Endothelial cell of umbilical vein (primary cell): ENCODE results near the gene MACROD2. TPM values are rescaled to one million over a fixed set of nuclear protein-coding genes. Genes with fewer than 3 reads are reported as not detected.

Experiments used
- BruUV-seq: library from RNA; stranded (reverse); fragments of 400-500 nt; replicated peaks from 2 replicates; lab custom pipeline; 2021; lab: Mats Ljungman, UMichigan
- CTCF ChIA-PET: fragments of 300-600, 350-600 bp; sonication (Branson Sonifier 250); formaldehyde crosslinking; loops from one replicate; lab custom pipeline; 2021; ENCODE audit warnings: antibody characterized with exemption, inconsistent platforms; lab: Charles Lee
- POLR2A ChIA-PET: fragments of 300-600, 350-600 bp; sonication (Branson Sonifier 250); formaldehyde crosslinking; loops from one replicate; lab custom pipeline; 2021; ENCODE audit warnings: antibody characterized with exemption, inconsistent platforms; lab: Charles Lee
- DNase-seq: peaks from one replicate; pipeline ENCODE4 v3.0.0-alpha.2; 2011; ENCODE audit warnings: low read depth, low spot score
- FAIRE-seq: peaks from 2 replicates; lab custom pipeline; 2011; peaks lifted over from hg19 to GRCh38; lab: Jason Lieb, UNC
- H2AFZ ChIP-seq: 2 replicates; pipeline ENCODE4 v1.6.0; 2012; ENCODE audit warnings: low read depth, low read length, control low read depth, inconsistent platforms
- H3K27ac ChIP-seq: 2 replicates; pipeline ENCODE4 v1.5.1; 2011; ENCODE audit warnings: low read depth, mild to moderate bottlenecking, control low read depth, low read length, moderate library complexity; ENCODE audit not compliant: insufficient read depth
- H3K27me3 ChIP-seq, 2 experiments: 2 replicates each; pipeline versions ENCODE4 v1.6.0 to v1.6.1; 2011; ENCODE audit warnings: low read length in 2 of 2, mixed read lengths in 1 of 2; ENCODE audit not compliant: control insufficient read depth in 2 of 2, insufficient read depth in 2 of 2
- H3K36me3 ChIP-seq, 2 experiments: 2 replicates in 1 of 2; 3 replicates in 1 of 2; pipeline ENCODE4 v1.5.1; 2011; ENCODE audit warnings: low read length in 2 of 2, mild to moderate bottlenecking in 1 of 2, moderate library complexity in 1 of 2; ENCODE audit not compliant: control insufficient read depth in 2 of 2, insufficient read depth in 2 of 2; ENCODE audit errors: extremely low read depth in 1 of 2
- H3K4me1 ChIP-seq: 3 replicates; pipeline ENCODE4 v1.5.1; 2011; ENCODE audit warnings: mild to moderate bottlenecking, low read length; ENCODE audit not compliant: control insufficient read depth, insufficient read depth; ENCODE audit errors: extremely low read depth
- H3K4me2 ChIP-seq: 2 replicates; pipeline ENCODE4 v1.6.1; 2011; ENCODE audit warnings: low read length, control low read depth, mixed read lengths; ENCODE audit not compliant: insufficient read depth
- H3K4me3 ChIP-seq, 3 experiments: fragments of 200-600 bp in 1 of 3; sonication (generic), shearing (Covaris generic) in 1 of 3; replicated peaks in 1 of 3; 2 replicates each; pipeline ENCODE4 v1.5.1; 2011 to 2016; ENCODE audit warnings: control low read depth in 3 of 3, low read length in 3 of 3, mild to moderate bottlenecking in 2 of 3, inconsistent platforms in 1 of 3, low read depth in 1 of 3, moderate library complexity in 1 of 3; ENCODE audit not compliant: insufficient read depth in 1 of 3
- H3K79me2 ChIP-seq: 2 replicates; pipeline ENCODE4 v1.6.0; 2012; ENCODE audit warnings: low read length, inconsistent platforms; ENCODE audit not compliant: control insufficient read depth, insufficient read depth
- H3K9ac ChIP-seq: replicated peaks from 2 replicates; pipeline ENCODE3; 2011; ENCODE audit warnings: low read length, control low read depth; ENCODE audit not compliant: insufficient read depth; ENCODE audit errors: extremely low read depth
- H3K9me1 ChIP-seq: replicated peaks from 3 replicates; pipeline ENCODE4 v1.6.0; 2011; ENCODE audit warnings: mild to moderate bottlenecking, low read length; ENCODE audit not compliant: control insufficient read depth, insufficient read depth; ENCODE audit errors: extremely low read depth
- H3K9me3 ChIP-seq: replicated peaks from 2 replicates; pipeline ENCODE4 v1.5.1; 2012; ENCODE audit warnings: low read length, inconsistent platforms; ENCODE audit not compliant: control insufficient read depth, insufficient read depth
- H4K20me1 ChIP-seq: replicated peaks from 2 replicates; pipeline ENCODE3; 2011; ENCODE audit warnings: mild to moderate bottlenecking, low read length; ENCODE audit not compliant: control insufficient read depth, insufficient read depth; ENCODE audit errors: extremely low read depth
- FOS ChIP-seq: IDR thresholded peaks from 2 replicates; pipeline ENCODE4 v1.6.1; 2011; ENCODE audit warnings: mild to moderate bottlenecking, low read length, moderate library complexity, borderline replicate concordance; ENCODE audit not compliant: insufficient read depth
- JUN ChIP-seq: IDR thresholded peaks from 2 replicates; pipeline ENCODE4 v1.6.1; 2011; ENCODE audit warnings: borderline replicate concordance, low read depth; ENCODE audit not compliant: insufficient read length, insufficient read depth
- MYC ChIP-seq: IDR thresholded peaks from one replicate; pipeline ENCODE4 v1.6.1; 2011; ENCODE audit warnings: mild to moderate bottlenecking, low read depth, low read length
- POLR2AphosphoS5 ChIP-seq: IDR thresholded peaks from 2 replicates; pipeline ENCODE4 v1.6.1; 2012; ENCODE audit warnings: low read depth, mild to moderate bottlenecking, control low read depth, low read length, moderate library complexity; ENCODE audit not compliant: insufficient read depth
- dilution Hi-C: fragments of 300-500 bp; cut with MboI; formaldehyde crosslinking; loops from one replicate; pipeline ENCODE4 v1.15.0; 2019; ENCODE audit warnings: low sequenced_read_pairs; ENCODE audit not compliant: extremely low pct_ligation_motif_present
- intact Hi-C: fragments of 100-400 bp; cut with micrococcal nuclease; formaldehyde crosslinking; loops from one replicate; pipeline ENCODE4 v1.10.0; 2022
- polyA plus RNA-seq, 4 experiments: library from polyadenylated mRNA; depleted of rRNA in 3 of 4; stranded (reverse) in 3 of 4; unstranded in 1 of 4; fragments of >200 nt; gene quantifications; 2 replicates each; pipeline versions ENCODE4 v1.2.1 to v1.2.3, GENCODE V29; 2011 to 2012; ENCODE audit warnings: missing spikeins in 1 of 4
- total RNA-seq: library from RNA; stranded (reverse); gene quantifications from 2 replicates; pipeline ENCODE4 v1.2.3, GENCODE V29; 2021
- TF ChIP-seq, protein P1 (sequence below): IDR thresholded peaks from 2 replicates; pipeline ENCODE4 v1.6.1; 2011; ENCODE audit not compliant: insufficient read depth, insufficient read length
- TF ChIP-seq, protein P2 (sequence below), 2 donors: IDR thresholded peaks; 1 replicate in 1 of 2; 2 replicates in 1 of 2; pipeline ENCODE4 v1.5.1; 2011; ENCODE audit warnings: low read length in 2 of 2, mild to moderate bottlenecking in 2 of 2, moderate library complexity in 2 of 2, control low read depth in 1 of 2, inconsistent platforms in 1 of 2, low read depth in 1 of 2; ENCODE audit not compliant: insufficient read depth in 1 of 2; ENCODE audit errors: extremely low read depth in 1 of 2

Gene MACROD2
- total and polyA plus RNA-seq, 2 donors (not counting 3 experiments of a cell fraction or from before 2014, with no cell fraction given): 0.11 to 0.73 TPM

DNA sequence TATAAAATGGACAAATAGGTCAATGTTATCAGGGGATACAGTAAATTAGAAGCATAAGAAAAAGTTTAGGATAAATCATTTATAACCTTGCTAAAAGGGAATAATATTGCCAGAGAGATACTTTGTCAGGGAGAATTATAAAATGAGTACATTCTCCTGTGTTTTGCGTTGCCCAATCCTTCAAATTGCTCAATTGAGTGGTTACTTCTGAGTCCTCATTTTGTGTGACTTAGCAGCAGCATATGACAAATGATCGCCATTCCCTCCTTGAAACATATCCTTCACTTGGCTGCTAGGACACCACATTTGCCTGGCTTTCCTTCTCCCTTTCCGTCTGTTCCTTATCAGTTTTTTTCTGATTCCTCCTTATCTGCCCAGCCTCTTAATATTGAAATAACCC, 448.8 kb downstream of the MACROD2 start:
- H2AFZ ChIP-seq: no peak overlapping the region
- CTCF ChIA-PET: no interaction called here
- no peaks in the 10 kb centered on the region for H3K9me3 ChIP-seq
- DNase-seq: no peak
- peaks cover 22% of the 10 kb centered on the region for H3K4me1 ChIP-seq
- no peak for FAIRE-seq
- H3K79me2 ChIP-seq: no peaks in the 10 kb centered on the region
- POLR2A ChIA-PET: no interaction called here
- H3K4me2 ChIP-seq: no peak overlapping the region
- dilution Hi-C loops (no loop called here), intact Hi-C loops (no loop called here)
- no peaks in the 10 kb centered on the region for H3K36me3 ChIP-seq
- H4K20me1 ChIP-seq: no peaks in the 10 kb centered on the region
- BruUV-seq: no TSS peak
- H3K9me1 ChIP-seq: no peaks in the 10 kb centered on the region
- no peaks in the 10 kb centered on the region for H3K27me3 ChIP-seq
- no peak overlapping the region for H3K27ac ChIP-seq
- H3K4me3 ChIP-seq: no peak overlapping the region
- TF ChIP-seq FOS (no peak), MYC (no peak), JUN (no peak), POLR2AphosphoS5 (no peak)
- TF ChIP-seq, protein P1, sequence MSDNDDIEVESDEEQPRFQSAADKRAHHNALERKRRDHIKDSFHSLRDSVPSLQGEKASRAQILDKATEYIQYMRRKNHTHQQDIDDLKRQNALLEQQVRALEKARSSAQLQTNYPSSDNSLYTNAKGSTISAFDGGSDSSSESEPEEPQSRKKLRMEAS: no peak
- TF ChIP-seq, protein P2, sequence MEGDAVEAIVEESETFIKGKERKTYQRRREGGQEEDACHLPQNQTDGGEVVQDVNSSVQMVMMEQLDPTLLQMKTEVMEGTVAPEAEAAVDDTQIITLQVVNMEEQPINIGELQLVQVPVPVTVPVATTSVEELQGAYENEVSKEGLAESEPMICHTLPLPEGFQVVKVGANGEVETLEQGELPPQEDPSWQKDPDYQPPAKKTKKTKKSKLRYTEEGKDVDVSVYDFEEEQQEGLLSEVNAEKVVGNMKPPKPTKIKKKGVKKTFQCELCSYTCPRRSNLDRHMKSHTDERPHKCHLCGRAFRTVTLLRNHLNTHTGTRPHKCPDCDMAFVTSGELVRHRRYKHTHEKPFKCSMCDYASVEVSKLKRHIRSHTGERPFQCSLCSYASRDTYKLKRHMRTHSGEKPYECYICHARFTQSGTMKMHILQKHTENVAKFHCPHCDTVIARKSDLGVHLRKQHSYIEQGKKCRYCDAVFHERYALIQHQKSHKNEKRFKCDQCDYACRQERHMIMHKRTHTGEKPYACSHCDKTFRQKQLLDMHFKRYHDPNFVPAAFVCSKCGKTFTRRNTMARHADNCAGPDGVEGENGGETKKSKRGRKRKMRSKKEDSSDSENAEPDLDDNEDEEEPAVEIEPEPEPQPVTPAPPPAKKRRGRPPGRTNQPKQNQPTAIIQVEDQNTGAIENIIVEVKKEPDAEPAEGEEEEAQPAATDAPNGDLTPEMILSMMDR (IDR thresholded peaks at IDR 0.05; ENCODE audit: extremely low read depth in 1 of 2, insufficient read depth in 1 of 2, low read depth in 1 of 2, low read length in 2 of 2): no peak
- no peak overlapping the region for H3K9ac ChIP-seq
